ENCODE results near the gene KIF12.
"Not testable (repeated sequence)": the region's sequence is repeated elsewhere in the genome, so short reads cannot be mapped to it uniquely, and the experiment has no call there.

KIF12 gene

DNA sequence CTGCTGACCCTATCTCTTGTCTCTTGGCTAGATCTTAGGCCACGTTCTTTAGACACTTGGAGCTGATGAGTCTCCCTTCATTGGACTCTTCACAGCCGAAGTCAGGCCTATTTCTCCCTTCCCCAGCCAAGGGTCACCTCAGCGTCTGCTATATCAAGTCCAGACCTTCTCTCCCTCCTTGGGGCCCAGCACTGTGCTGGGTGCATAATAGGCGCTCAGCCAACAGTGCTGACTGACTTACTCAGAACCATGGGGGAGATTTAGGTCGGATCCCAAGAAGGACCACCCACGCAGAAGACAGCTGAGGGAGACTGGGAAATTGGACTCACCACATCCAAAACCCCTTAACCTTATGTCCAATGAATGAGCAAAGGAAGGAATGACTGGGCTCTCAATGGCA, 15.4 kb downstream of the KIF12 start:
- no peaks in the 10 kb centered on the region for H3K27me3 ChIP-seq (ENCODE audit: control insufficient read depth, insufficient read depth, low read length, poor library complexity, severe bottlenecking)
- no peaks in the 10 kb centered on the region for H3K9me3 ChIP-seq (ENCODE audit: control insufficient read depth, low read length)
- H3K27ac ChIP-seq (ENCODE audit: insufficient read depth, low read depth, low read length, poor library complexity, severe bottlenecking), result no peak overlapping the region
- no peak overlapping the region for H3K4me3 ChIP-seq (ENCODE audit: insufficient read depth, low read depth, low read length)
- no peaks in the 10 kb centered on the region for H3K36me3 ChIP-seq (ENCODE audit: control insufficient read depth, insufficient read depth, low read length)
- no peaks in the 10 kb centered on the region for H3K4me1 ChIP-seq (ENCODE audit: control insufficient read depth, insufficient read depth, low read length)
- 92 to 93% methylated on average over 6 of the region's 6 CpGs for WGBS, 2 experiments

DNA sequence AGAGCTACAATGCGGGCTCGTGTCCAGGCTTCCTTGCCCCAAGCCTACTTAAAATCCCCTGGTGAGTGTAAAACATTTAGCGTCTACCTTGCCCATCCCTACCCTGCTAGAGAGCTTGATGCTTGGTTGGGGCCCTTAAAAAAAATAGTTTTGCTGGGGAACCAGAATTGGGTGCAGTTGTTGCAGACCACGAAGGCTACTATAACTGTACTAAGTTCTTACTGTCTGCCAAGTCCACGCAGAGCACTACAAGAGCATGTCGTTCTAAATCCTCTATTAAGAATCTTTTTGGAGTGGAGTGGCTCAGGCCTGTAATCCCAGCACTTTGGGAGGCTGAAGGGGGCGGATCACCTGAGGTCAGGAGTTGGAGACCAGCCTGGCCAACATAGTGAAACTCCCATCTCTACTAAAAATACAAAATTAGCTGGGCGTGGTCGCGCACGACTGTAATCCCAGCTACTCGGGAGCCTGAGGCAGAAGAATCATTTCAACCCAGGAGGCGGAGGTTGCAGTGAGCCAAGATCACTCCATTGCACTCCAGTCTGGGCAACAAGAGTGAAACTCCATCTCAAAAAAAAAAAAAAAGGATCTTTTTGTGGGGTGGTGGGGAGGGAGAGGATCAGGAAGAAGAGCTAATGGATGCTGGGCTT, 16.2 kb downstream of the KIF12 start:
- not testable (repeated sequence) for H3K36me3 ChIP-seq (ENCODE audit: control insufficient read depth, insufficient read depth, low read length); H3K4me1 ChIP-seq (ENCODE audit: control insufficient read depth, insufficient read depth, low read length); H3K27ac ChIP-seq (ENCODE audit: insufficient read depth, low read depth, low read length, poor library complexity, severe bottlenecking); H3K27me3 ChIP-seq (ENCODE audit: control insufficient read depth, insufficient read depth, low read length, poor library complexity, severe bottlenecking); H3K9me3 ChIP-seq (ENCODE audit: control insufficient read depth, low read length); H3K4me3 ChIP-seq (ENCODE audit: insufficient read depth, low read depth, low read length)
- 76% methylated on average over 13 of the region's 13 CpGs for WGBS, 2 experiments

DNA sequence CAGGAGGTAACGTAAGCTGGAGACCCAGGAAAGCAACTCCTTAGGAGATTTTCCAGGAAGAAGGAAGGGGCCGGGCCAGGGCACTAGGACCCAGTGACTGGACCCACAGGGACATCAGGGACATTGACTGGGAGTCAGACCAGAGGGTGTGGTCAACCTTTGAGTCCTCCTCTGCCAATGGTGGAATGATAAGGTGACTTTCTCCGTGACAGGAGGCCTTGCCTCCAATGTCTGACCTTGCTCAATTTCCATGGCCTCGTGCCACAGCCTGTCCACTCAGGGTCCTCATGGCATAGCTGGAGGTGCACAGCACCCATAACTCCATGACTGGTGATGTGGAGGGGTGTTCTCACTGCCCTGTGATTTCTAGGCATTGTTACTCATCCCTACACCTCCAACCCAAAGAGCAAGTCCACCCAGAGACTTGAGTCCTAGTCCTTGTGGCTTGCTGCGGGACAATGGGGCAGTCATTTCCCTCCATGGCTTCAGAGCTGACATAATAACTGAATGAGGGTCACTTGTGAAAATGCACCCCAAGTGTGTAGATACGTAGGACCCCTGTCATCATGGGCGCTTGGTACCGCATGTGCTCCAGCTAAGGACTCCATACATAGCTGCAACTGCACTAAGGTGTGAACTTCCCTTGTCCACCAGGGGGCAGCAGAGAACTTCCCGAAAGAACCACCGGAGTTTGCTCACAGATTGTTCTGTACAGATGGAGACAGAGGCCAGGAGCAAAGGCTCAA, 16.9 kb downstream of the KIF12 start:
- no peaks in the 10 kb centered on the region for H3K9me3 ChIP-seq (ENCODE audit: control insufficient read depth, low read length)
- no peak overlapping the region for H3K27ac ChIP-seq (ENCODE audit: insufficient read depth, low read depth, low read length, poor library complexity, severe bottlenecking)
- WGBS, 2 experiments, result 64 to 65% methylated on average over 10 of the region's 10 CpGs

DNA sequence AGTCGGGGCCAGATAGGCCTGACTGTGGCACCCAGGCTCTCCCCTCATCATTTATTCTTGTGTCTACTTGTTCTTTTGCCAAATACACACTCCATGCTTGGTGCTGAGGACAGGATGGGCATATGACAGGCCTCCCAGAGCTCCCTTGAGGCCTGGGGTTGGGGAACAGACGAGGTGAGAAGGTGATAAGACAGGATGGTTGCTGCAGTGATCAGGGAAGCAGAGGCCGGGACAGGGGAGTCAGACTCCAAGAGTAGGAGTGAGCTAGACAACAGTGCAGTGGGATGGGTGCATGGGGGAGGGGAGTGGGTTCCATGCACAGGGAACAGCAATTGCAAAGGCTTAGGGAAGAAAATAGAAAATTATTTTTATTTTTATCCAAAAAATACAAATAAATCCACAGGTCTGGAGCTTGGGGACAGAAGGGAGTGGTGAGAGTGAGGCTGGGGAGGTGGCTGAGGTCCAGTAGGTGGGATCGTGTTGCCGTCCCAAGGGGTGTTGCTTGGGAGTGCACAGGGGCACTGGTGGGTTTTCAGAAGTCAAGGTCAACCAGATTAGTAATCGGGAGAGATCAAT, 17.6 kb downstream of the KIF12 start:
- Histone ChIP-seq H3K4me1 (ENCODE audit: control insufficient read depth, insufficient read depth, low read length) (no peaks in the 10 kb centered on the region), H3K4me3 (ENCODE audit: insufficient read depth, low read depth, low read length) (no peak overlapping the region), H3K27me3 (ENCODE audit: control insufficient read depth, insufficient read depth, low read length, poor library complexity, severe bottlenecking) (no peaks in the 10 kb centered on the region), H3K27ac (ENCODE audit: insufficient read depth, low read depth, low read length, poor library complexity, severe bottlenecking) (no peak overlapping the region), H3K36me3 (ENCODE audit: control insufficient read depth, insufficient read depth, low read length) (no peaks in the 10 kb centered on the region), H3K9me3 (ENCODE audit: control insufficient read depth, low read length) (no peaks in the 10 kb centered on the region)
- 89 to 90% methylated on average over 6 of the region's 6 CpGs for WGBS, 2 experiments

More for the DNA sequence above, 16.9 kb downstream of the KIF12 start:
- Histone ChIP-seq H3K4me3 (ENCODE audit: insufficient read depth, low read depth, low read length) (no peak overlapping the region), H3K36me3 (ENCODE audit: control insufficient read depth, insufficient read depth, low read length) (no peaks in the 10 kb centered on the region), H3K27me3 (ENCODE audit: control insufficient read depth, insufficient read depth, low read length, poor library complexity, severe bottlenecking) (no peaks in the 10 kb centered on the region), H3K4me1 (ENCODE audit: control insufficient read depth, insufficient read depth, low read length) (no peaks in the 10 kb centered on the region)

DNA sequence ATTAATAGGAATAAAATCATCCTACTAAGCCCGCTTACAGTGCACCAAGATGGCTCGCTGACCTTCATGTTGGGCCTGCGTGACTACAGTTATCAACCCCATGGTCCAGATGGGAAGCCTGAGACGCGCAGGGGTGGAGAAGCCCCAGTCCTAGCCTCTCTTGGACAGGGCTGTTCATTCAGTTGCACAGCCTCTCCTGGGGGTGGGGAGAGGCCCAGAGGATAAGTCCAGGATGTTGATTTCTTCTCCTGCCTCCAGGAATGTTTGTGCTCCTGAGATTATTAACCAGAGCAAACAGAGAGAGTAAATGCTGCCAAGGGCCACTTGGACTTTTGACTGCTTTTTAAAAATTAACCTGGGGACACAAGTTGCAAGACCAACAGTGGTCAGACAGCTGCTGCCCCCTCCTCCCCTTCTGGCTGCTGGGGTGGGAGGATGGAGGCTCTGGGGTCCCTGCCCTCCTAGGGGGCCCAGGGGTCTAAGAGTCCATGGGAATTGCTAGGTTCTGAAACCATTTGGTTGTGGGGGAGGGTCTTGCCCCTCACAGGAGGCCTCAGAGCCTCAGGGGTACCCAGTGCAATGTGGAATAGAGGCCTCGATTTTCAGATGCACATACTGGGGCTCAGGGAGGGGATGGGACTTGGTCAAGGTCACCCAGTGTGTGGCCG, 18.2 kb downstream of the KIF12 start:
- WGBS, 2 experiments, result 82 to 89% methylated on average over 7 of the region's 7 CpGs
- no peak overlapping the region for H3K4me3 ChIP-seq (ENCODE audit: insufficient read depth, low read depth, low read length)
- H3K36me3 ChIP-seq (ENCODE audit: control insufficient read depth, insufficient read depth, low read length), result no peaks in the 10 kb centered on the region
- H3K9me3 ChIP-seq (ENCODE audit: control insufficient read depth, low read length), result no peaks in the 10 kb centered on the region
- no peak overlapping the region for H3K27ac ChIP-seq (ENCODE audit: insufficient read depth, low read depth, low read length, poor library complexity, severe bottlenecking)
- H3K27me3 ChIP-seq (ENCODE audit: control insufficient read depth, insufficient read depth, low read length, poor library complexity, severe bottlenecking), result no peaks in the 10 kb centered on the region
- no peaks in the 10 kb centered on the region for H3K4me1 ChIP-seq (ENCODE audit: control insufficient read depth, insufficient read depth, low read length)

DNA sequence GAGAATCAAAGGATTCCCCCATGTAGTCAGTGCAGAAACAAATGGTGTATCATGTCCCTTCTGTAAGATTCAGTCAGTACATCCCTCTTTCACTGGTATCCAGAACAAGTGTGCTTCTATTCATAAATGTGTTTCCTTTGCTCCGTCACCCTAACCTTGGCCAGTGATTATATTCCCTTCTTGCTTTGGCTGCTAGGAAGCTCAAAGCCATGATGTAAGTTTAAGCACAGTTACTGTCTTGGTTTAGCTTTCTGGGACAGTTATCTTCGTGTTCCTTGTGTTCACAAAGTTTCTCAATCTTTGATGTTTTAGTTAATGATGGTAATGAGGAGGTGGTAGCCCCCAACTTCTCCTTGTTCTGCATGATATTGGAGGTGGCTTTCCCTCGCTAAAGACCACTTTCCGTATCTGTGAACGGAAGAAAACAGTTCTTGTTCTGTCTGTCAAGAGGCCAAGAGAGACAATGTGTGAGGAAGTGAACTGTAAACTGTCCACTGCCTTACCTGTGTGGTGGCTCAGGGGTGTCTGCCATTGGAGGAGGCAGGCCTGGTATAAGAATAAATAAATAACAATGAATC, 18.8 kb downstream of the KIF12 start:
- no peaks in the 10 kb centered on the region for H3K27me3 ChIP-seq (ENCODE audit: control insufficient read depth, insufficient read depth, low read length, poor library complexity, severe bottlenecking)
- WGBS, 2 experiments, result 89 to 94% methylated on average over 5 of the region's 5 CpGs

DNA sequence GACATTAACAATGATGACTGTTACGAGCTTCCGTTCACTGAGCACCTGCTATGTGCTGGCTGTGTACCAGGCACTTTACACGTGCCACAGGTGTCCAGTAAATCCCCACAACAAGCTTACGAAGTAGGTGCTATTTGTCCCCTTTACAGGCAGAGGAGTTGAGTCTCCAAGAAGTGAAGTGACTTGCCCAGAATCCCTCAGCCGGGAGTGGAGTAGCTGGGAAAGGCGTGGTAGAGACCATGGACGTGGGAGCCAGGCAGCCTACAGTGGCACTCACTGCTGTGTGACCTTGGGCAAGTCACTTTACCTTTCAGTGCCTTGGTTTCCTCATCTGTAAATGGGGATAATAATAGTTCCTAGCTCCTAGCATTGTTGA, 20.3 kb downstream of the KIF12 start:
- Histone ChIP-seq H3K27me3 (ENCODE audit: control insufficient read depth, insufficient read depth, low read length, poor library complexity, severe bottlenecking) (no peaks in the 10 kb centered on the region), H3K4me3 (ENCODE audit: insufficient read depth, low read depth, low read length) (no peak overlapping the region), H3K9me3 (ENCODE audit: control insufficient read depth, low read length) (no peaks in the 10 kb centered on the region), H3K36me3 (ENCODE audit: control insufficient read depth, insufficient read depth, low read length) (no peaks in the 10 kb centered on the region), H3K27ac (ENCODE audit: insufficient read depth, low read depth, low read length, poor library complexity, severe bottlenecking) (no peak overlapping the region), H3K4me1 (ENCODE audit: control insufficient read depth, insufficient read depth, low read length) (no peaks in the 10 kb centered on the region)
- WGBS, 2 experiments, result 87 to 88% methylated on average over 7 of the region's 7 CpGs

More for the DNA sequence above, 18.8 kb downstream of the KIF12 start:
- no peak overlapping the region for H3K4me3 ChIP-seq (ENCODE audit: insufficient read depth, low read depth, low read length)
- no peaks in the 10 kb centered on the region for H3K9me3 ChIP-seq (ENCODE audit: control insufficient read depth, low read length)
- no peaks in the 10 kb centered on the region for H3K36me3 ChIP-seq (ENCODE audit: control insufficient read depth, insufficient read depth, low read length)
- no peaks in the 10 kb centered on the region for H3K4me1 ChIP-seq (ENCODE audit: control insufficient read depth, insufficient read depth, low read length)
- no peak overlapping the region for H3K27ac ChIP-seq (ENCODE audit: insufficient read depth, low read depth, low read length, poor library complexity, severe bottlenecking)

DNA sequence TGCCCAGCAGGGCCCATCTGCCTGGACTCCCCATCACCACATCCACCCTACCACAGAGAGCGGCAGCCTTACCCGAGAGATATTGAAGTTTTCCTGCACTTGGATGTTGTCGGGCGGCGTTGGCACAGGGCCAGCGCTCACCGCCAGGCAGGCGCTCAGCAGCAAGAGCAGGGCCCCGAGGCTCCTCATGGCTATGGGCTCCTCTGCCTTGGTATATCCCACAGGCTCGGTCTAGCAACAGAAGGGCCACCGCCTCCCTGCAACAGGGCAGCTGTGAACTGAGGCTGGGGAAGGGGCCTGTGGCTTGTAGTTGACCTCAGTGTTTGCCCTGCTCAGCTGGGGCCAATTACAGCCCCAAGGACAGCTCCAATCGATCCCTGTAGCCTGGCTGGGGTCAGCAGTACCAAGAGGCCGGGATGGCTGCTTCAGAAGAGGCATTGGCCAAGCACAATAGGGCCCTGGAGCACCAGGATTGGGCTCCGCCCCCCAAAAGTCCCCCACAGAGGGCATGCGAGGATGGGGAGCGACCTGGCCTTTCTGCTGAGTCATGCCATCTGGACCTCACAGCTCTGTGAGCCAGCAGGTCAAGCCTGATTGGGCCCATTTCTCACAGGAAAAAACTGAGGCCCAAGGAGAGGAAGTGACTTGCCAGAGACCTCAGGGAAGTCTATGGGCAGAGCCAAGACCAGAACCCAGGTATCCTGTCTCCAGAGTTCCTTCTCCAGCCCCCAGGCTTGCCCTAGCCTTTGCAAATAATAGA, 20.9 kb downstream of the KIF12 start, which contains the start of gene AMBP:
TSS of gene AMBP (minus strand) at position 280 of the 760 bp plus-strand sequence. CDS start at position 189, 91 bp downstream.
- Histone ChIP-seq H3K9me3 (ENCODE audit: control insufficient read depth, low read length) (no peaks in the 10 kb centered on the region), H3K4me3 (ENCODE audit: insufficient read depth, low read depth, low read length) (no peak within 1 kb of the TSS), H3K4me1 (ENCODE audit: control insufficient read depth, insufficient read depth, low read length) (no peaks in the 10 kb centered on the region), H3K36me3 (ENCODE audit: control insufficient read depth, insufficient read depth, low read length) (no peaks in the 10 kb centered on the region), H3K27ac (ENCODE audit: insufficient read depth, low read depth, low read length, poor library complexity, severe bottlenecking) (no peak within 1 kb of the TSS), H3K27me3 (ENCODE audit: control insufficient read depth, insufficient read depth, low read length, poor library complexity, severe bottlenecking) (no peaks in the 10 kb centered on the region)
- WGBS, 2 experiments, result 87% methylated on average over 16 of the region's 16 CpGs

DNA sequence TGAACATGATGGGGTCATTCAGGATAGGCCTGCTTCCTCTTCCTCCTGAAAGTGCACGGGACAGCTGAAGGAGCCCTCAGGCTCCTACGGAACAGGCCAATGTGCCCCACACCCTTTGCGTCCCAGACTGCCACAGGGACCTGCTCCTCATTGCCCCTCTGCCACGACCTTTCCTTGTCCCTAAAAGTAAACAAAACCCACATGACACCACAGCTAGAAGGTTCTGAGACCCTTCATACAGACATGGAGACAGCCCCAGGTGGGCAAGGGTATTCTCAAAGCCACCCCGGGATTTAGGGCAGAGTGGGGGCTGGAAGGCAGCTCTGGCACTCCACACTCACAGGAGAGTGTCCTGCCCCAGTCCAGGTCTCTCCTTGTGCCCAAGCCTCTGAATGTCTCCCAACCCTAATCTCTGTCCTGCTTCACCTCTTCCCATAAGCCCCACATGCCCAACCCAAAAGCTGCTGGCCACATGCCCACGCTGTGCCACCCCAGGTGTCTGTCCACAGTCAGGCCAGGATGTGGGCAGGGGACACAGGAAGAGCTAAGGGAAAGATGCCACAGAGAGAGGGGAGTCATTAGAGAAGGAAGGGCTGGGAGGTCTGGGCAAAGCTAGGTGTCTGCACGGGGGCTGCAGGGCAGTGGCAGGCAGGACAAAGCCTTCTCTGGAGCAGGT, 21.8 kb downstream of the KIF12 start:
- Histone ChIP-seq H3K4me3 (ENCODE audit: insufficient read depth, low read depth, low read length) (no peak overlapping the region), H3K27me3 (ENCODE audit: control insufficient read depth, insufficient read depth, low read length, poor library complexity, severe bottlenecking) (no peaks in the 10 kb centered on the region), H3K9me3 (ENCODE audit: control insufficient read depth, low read length) (no peaks in the 10 kb centered on the region), H3K4me1 (ENCODE audit: control insufficient read depth, insufficient read depth, low read length) (no peaks in the 10 kb centered on the region), H3K27ac (ENCODE audit: insufficient read depth, low read depth, low read length, poor library complexity, severe bottlenecking) (no peak overlapping the region), H3K36me3 (ENCODE audit: control insufficient read depth, insufficient read depth, low read length) (no peaks in the 10 kb centered on the region)
- WGBS, 2 experiments, result 91 to 92% methylated on average over 7 of the region's 7 CpGs
